RKO (cell line): ENCODE results near the gene MISP3.

ENCODE experiments used
- DNase-seq: peaks from one replicate; pipeline ENCODE4 v3.0.0-alpha.2; 2016; ENCODE audit warnings: low spot score

The MISP3 gene

GRCh38 chr19:14080887-14081796, 8.6 kb downstream of the MISP3 start:
- peak; percentile 100 for DNase-seq

- peak; percentile 44 for DNase-seq
These were observed 9.4 kb downstream of the MISP3 start for GRCh38 chr19:14081797-14082674.

- no peak for DNase-seq
These were observed 10.0 kb downstream of the MISP3 start for GRCh38 chr19:14082675-14082960.

GRCh38 chr19:14085309-14085995, 12.9 kb downstream of the MISP3 start, which contains the start of gene C19orf67:
Gene C19orf67 (minus strand): TSS chr19:14085783. CDS start chr19:14085627, 156 bp downstream.
- DNase-seq, result no peak

GRCh38 chr19:14086098-14086497, 13.5 kb downstream of the MISP3 start:
- DNase-seq, result no peak

GRCh38 chr19:14088634-14089411, 16.2 kb downstream of the MISP3 start:
- no peak for DNase-seq

GRCh38 chr19:14089412-14089661, 16.8 kb downstream of the MISP3 start:
- no peak for DNase-seq

- peak; percentile 62 for DNase-seq
These were observed 17.3 kb downstream of the MISP3 start for GRCh38 chr19:14089662-14090508.

- peak; percentile 85 for DNase-seq
These were observed 18.0 kb downstream of the MISP3 start, which contains the start of gene SAMD1 for GRCh38 chr19:14090509-14091080. Gene SAMD1 (minus strand): TSS chr19:14090751.

GRCh38 chr19:14091081-14091812, 18.7 kb downstream of the MISP3 start:
- peak; percentile 85 for DNase-seq

GRCh38 chr19:14091813-14092462, 19.4 kb downstream of the MISP3 start:
- no peak for DNase-seq

GRCh38 chr19:14093117-14093823, 20.7 kb downstream of the MISP3 start:
- DNase-seq, result no peak

- no peak for DNase-seq
These were observed 22.3 kb downstream of the MISP3 start for GRCh38 chr19:14094854-14095253.

GRCh38 chr19:14096272-14096992, 23.8 kb downstream of the MISP3 start:
- no peak for DNase-seq

GRCh38 chr19:14097532-14098151, 25.1 kb downstream of the MISP3 start:
- DNase-seq, result no peak

- DNase-seq, result no peak
These were observed 28.5 kb downstream of the MISP3 start for GRCh38 chr19:14101003-14101545.

GRCh38 chr19:14102102-14102696, 29.6 kb downstream of the MISP3 start:
- DNase-seq, result no peak
